ENCODE measurements around the gene PTGIS. TPM values are rescaled to one million over a fixed set of nuclear protein-coding genes. Genes with fewer than 3 reads are reported as not detected.

PTGIS gene
- total RNA-seq, 4 donors from 2014 or later, result 17.0 to 39.2 (median 32.4) TPM

- TF ChIP-seq CTCF (IDR thresholded peaks at IDR 0.05; ENCODE audit: low read depth), result no peak
Observed at GRCh38 chr20:49608752-49609670, 41.1 kb upstream of the PTGIS start.

GRCh38 chr20:49607568-49607967 is 39.6 kb upstream of the PTGIS start:
- no peak for TF ChIP-seq CTCF (IDR thresholded peaks at IDR 0.05; ENCODE audit: low read depth)

GRCh38 chr20:49603209-49603627 is 35.3 kb upstream of the PTGIS start:
- no peak for TF ChIP-seq CTCF (IDR thresholded peaks at IDR 0.05; ENCODE audit: low read depth)

GRCh38 chr20:49602345-49603208 is 34.6 kb upstream of the PTGIS start:
- TF ChIP-seq CTCF (IDR thresholded peaks at IDR 0.05; ENCODE audit: low read depth), result no peak

- TF ChIP-seq CTCF (IDR thresholded peaks at IDR 0.05; ENCODE audit: low read depth), result no peak
Observed at GRCh38 chr20:49601153-49601924, 33.4 kb upstream of the PTGIS start.

- no peak for TF ChIP-seq CTCF (IDR thresholded peaks at IDR 0.05; ENCODE audit: low read depth)
Observed at GRCh38 chr20:49599746-49600113, 31.8 kb upstream of the PTGIS start.

Data from subcutaneous adipose tissue (tissue), 4 donors.